ENCODE results near the gene HRH3.

HRH3 gene

GRCh38 chr20:62174870-62175624, 45.0 kb downstream of the HRH3 start:
- no peak for DNase-seq (ENCODE audit: low spot score)

- no peak for DNase-seq (ENCODE audit: low spot score)
Measured at GRCh38 chr20:62174021-62174804, 45.9 kb downstream of the HRH3 start.

GRCh38 chr20:62172666-62173065, 47.4 kb downstream of the HRH3 start:
- DNase-seq (ENCODE audit: low spot score) = no peak

- no peak for DNase-seq (ENCODE audit: low spot score)
Measured at GRCh38 chr20:62171245-62171644, 48.8 kb downstream of the HRH3 start.

- no peak for DNase-seq (ENCODE audit: low spot score)
Measured at GRCh38 chr20:62170536-62170935, 49.5 kb downstream of the HRH3 start.

- DNase-seq (ENCODE audit: low spot score) = no peak
Measured at GRCh38 chr20:62168890-62169435, 51.1 kb downstream of the HRH3 start.

- no peak for DNase-seq (ENCODE audit: low spot score)
Measured at GRCh38 chr20:62168061-62168460, 52.0 kb downstream of the HRH3 start.

GRCh38 chr20:62167474-62167873, 52.6 kb downstream of the HRH3 start:
- no peak for DNase-seq (ENCODE audit: low spot score)

- DNase-seq (ENCODE audit: low spot score) = no peak
Measured at GRCh38 chr20:62165762-62166399, 54.2 kb downstream of the HRH3 start.
